Measurements from ENCODE around the gene BNIP3.
"Not testable (repeated sequence)": the region's sequence is repeated elsewhere in the genome, so short reads cannot be mapped to it uniquely, and the experiment has no call there.

The BNIP3 gene

DNA sequence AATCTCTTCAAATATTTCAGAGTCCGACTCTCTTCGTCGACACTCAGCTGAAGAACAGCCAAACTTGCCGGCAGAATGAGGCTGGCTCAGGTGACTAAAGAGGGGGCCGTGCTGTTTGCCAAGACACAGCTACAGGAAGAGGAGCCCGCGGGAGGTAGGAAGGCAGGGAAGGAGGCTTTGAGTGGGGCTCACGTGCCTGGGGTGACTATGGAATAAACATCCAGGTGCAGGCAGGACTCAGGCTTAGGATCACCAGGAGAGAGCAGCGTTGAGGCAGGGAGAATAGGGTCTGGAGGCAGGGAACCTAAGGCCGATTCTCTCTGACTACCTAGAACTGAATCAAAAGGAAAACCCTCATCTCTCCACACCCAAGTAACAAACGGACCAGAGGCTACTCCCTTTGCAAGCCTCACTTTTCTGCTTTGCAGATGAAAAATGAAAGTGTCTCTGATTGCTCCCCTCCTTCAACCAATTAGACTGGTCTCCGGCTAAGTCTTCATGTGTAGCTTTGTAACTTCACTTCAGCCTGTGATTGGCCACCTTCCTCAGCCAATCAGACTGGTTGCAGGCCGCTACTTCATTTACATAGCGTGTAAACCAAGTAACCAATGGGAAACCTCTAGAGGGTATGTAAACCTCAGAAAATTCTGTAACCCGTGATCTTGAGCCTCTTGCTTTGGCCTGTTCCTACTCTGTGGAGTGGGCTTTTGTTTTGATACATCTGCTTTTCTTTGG lies 19.7 kb upstream of the BNIP3 start:
- DNase-seq: peak; percentile 5

DNA sequence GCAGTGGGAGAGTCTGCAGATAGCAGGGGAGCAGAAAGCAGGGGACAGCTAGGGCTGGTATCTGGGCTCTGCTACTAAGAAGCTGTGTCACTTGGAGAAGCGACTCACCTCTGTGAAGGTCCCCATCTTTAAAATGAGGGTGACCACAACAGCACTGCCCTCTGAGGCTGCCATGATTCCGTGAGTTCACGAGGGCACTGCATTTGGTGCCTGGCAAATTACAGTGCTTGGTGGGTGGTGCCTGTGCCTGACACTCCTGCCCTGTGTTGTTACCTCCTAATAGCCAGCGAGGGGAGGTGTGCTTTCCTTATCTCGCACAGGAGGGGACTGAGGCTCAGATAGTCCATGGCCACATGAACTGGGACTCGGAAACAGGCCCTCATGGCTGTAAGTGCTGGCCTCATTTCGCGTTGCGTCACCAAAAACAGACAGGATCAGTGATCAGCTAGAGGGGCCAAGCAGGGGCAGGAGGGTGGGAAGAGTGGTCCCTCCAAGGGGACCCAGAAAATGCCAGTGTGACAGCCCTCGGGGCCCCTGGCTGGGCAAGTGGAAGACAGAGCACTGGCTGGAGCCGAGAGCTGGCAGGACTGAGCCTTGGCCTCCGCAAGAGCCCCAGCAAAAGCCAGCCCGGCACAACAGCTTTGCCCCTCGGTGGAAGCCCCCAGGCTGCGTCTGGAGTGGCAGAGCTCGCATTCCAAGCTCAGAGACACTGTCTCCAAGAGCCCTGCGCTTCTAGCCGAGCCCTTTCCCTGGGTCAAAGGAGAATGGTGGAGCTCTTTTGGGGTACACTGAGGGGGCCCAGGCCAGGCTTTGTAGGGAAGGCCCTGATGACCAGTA lies 17.3 kb upstream of the BNIP3 start:
- no peak for DNase-seq

DNA sequence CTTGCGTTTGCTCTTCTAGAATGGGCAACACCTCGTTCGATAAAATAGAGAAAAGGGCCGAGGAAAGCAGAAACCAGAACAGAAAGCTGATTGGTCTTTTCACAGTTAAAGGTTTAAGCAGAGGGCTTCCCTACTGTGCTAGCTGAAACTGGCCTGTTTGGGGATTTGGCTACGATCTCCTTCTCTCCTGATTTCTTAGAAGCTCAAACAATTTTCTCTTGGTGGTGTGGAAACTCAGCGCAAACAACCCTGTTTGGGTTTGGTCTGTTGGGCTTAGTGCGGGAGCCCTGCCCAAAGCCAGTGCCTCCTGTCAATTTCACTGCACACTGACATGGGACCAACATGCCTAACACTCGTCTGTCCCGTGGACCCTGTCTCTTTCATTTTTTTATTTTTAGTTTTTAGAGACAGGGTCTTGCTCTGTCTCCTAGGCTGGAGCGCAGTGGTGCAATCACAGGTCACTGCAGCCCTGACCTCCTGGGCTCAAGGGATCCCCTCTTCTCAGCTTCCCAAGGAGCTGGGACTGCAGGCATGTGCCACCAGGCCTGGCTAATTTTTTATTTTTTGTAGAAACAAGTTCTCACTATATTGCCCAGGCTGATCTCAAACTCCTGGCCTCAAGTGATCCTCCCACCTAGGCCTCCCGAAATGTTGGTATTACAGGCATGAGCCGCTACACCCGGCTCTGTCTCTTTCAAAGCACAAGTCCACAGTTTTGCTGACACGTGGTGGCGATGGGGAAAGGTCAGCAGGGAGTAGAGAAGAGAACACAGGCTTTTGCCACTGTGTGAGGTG lies 16.5 kb upstream of the BNIP3 start:
- no peak for DNase-seq

DNA sequence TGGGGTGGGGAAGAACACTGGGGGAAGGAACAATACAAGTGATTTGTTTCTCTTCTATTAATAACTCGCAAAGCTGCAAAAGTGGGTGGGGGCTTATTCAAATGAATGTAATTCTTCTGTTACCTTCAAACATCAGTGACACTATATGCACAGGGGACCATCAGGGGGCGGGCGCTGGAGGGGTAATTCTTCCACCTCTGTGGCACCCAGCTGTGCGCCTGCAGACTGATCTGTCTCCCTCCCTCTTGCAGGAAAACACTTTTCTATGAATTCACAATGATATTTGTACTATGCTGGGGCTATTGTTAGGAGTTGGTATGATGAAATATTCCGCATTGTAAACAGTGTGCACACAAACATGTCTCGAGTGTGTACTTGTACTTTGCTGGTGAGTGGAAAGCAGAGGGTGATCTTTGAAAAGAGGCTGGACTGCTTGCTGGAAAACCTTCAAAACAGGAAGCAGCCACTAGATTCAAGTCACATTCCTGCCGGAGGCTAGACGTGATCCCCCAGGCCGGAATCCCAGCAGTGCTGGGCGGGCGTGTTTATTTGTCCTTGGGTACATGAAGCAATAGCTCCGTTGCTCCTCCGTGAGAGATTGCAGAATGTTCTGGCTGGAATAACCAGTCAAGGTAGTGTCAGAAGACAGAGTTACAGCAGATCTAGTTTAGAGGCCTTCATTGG lies 15.8 kb upstream of the BNIP3 start:
- peak; percentile 36 for DNase-seq

DNA sequence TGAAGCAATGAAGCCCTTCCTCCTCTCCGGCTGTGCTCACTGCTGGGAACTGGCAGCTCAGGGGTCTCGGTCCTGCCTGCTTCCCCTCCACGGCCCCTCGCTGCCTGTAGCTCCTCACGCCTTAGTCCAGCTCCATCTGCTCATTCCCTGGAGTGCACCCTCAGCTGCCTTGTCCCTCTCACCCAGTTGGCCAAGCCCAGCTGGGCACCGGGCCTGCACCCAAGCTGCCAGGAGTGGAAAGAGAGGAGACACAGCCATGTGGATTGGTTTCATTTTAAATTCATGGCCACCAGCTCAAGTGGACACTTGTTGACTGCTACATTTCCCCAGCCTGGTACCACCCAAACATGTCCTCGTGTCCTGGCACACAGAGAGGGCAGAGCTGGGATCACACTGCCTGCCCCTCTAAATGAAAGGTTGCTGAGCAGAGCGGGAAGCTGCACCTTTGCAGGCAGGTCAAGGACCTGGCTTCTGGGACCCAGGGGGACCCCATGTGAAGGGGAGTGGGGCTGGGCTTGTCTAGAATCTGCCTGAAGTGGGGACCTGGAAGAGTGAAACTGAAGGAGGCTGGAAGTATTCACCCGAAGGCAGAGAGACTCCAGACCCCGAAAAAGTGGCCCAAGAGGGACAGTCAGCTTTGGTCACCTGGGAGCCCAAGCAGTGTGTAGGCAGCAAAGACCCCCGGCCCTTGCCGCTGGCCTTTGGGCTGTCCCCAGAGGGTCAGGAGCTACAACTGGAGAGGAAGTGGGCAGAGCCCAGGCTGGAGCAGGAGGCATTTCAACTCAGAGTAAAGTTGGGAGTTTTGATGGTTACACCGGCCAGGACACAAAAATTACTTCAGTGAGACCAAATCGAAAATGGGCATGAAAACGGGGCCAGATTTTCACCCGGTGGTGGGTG lies 15.0 kb upstream of the BNIP3 start:
- peak; percentile 67 for DNase-seq

DNA sequence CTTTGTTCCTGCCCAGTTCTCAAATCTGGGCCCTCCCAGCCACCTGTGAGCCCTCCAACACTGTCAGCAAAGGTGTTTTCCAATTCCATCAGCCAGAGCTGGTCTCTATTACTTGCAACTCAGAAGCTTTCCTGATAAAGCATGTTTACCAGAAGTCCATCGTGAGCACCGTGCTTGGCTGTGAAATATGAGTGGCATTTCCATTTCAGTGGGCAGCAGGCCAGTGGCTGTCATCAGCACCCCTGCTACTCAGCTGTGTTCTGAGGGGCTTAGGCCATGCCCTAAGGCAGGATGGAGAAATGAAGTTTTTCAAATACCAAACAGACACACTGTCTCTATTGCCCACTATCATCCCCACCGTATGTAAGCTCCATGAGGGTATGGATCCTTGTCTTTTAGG lies 12.7 kb upstream of the BNIP3 start:
- DNase-seq: no peak

DNA sequence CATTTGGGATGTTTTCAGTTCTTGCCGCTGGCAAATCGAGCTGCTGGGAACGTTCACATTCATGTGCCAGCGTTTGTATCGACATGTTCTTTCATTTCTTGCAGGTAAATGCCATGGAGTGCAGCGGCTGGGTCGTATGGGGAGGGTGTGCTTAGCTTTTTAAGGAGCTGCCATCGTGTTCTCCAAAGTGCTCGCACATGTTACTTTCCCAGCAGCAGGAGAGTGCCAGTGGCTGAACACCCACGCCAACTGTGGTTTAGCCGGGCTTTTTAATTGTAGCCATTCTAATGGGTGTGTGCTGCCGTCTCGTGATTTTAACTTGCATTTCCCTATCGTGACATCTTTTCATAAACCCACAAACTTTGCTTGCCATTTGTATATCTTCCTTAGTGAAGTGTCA lies 11.6 kb upstream of the BNIP3 start:
- no peak for DNase-seq

DNA sequence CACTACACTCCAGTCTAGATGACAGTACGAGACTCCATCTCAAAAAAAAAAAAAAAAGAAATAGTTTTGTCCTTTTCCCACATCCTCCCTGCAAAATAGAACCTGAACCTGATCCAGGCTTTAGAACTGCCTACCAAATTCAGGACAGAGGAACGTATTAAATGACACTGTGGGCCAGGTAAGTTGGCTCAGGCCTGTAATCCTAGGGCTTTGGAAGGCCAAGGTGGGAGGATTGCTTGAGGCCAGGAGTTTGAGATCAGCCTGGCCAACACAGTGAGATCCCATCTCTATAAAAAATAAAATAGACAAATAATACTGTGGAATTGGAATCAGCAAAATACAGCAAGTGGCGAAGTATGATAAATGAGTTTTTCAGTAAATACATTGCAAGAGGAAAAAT lies 10.0 kb upstream of the BNIP3 start:
- no peak for DNase-seq

DNA sequence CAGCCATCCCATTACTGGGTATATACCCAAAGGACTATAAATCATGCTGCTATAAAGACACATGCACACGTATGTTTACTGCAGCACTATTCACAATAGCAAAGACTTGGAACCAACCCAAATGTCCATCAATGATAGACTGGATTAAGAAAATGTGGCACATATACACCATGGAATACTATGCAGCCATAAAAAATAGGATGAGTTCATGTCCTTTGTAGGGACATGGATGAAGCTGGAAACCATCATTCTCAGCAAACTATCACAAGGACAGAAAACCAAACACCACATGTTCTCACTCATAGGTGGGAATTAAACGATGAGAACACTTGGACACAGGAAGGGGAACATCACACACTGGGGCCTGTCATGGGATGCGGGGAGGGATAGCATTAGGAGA lies 6.1 kb upstream of the BNIP3 start:
- DNase-seq: not testable (repeated sequence)

DNA sequence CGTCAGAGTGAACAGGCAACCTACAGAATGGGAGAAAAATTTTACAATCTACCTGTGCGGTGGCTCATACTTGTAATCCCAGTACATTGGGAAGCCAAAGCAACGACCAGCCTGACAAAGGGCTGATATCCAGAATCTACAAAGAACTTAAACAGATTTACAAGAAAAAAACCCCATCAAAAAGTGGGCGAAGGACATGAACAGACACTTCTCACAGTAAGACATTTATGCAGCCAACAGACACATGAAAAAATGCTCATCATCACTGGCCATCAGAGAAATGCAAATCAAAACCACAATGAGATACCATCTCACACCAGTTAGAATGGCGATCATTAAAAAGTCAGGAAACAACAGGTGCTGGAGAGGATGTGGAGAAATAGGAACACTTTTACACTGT lies 5.6 kb upstream of the BNIP3 start:
- DNase-seq: not testable (repeated sequence)

DNA sequence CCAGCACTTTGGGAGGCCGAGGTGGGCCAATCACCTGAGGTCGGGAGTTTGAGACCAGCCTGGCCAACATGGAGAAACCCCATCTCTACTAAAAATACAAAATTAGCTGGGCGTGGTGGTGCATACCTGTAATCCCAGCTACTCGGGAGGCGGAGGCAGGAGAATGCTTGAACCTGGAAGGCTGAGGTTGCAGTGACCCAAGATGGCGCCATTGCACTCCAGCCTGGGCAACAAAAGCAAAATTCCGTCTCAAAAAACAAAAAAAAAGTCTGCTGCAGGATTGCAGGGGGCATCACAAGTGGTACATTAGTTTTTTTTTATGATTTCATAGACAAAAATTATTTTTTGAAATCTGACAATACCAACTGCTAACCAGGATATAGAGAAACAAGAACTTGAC lies 5.1 kb upstream of the BNIP3 start:
- DNase-seq: not testable (repeated sequence)

DNA sequence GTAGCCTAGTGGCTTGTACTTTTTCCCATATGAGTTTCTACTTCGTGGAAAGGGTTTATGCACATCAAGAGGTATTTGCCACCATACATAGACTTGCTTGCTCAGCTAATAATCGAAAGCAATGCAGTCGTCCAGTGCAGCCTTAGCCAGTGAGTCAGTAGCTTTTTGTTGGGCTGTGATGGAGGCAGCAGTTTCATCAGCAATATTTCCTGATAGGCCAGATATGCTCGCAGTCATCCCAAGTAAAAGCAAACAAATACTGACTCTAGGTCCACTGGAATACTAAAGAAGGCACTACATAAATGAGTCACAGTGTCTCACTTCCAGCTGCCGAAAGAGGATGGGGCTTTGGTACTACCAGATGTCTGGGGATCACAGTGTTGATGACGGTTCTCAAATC lies 2.1 kb upstream of the BNIP3 start:
- peak; percentile 15 for DNase-seq

DNA sequence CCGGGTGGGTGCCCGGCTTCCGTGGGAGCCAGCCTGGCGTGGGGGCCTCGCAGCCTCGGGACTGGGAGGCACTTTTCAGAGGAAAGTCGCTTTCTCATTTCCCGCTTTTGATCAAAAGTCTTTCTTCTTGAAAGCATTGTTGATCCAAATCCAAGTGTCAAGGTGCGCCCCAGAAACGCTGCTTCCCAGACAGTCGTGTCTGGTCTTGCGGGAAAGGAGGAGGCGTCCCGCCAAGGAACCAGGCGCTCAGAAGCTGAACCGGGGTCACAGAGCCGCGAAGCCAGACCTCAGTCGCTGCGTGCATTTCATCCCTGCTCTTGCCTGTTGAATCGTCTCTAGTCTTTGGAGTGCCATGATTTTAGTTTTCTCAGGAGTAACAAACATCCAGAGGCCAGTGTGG lies 1.1 kb upstream of the BNIP3 start:
- DNase-seq: no peak

DNA sequence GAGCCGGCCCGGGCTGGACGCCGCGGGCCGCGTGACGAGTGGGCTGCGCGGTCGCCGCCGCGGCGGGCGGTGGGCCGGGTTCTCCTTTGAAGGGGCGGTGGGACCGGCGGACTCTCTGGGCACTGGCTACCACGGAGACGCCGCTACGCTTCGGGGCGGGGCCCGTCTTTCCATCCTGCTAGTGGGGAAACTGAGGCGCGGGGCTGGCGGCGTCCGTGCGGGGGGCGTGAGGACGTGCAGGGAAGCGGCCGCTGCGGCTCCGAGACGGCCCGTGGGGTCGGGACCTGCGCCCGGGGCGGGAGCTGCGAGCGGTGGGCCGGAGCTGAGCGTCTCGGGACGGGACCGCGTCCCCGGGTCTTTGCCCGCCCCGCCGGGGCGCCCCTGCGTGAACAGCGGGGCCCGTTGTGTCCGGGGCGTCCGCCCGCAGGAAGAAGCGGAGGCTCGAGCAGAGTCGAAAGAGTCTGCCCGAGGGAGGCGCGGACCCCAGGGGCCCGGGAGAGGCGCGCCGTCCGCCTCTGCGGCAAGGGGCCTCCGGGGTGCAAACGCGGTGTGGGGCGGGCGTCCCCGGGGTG lies 548 bp upstream of the BNIP3 start:
- DNase-seq: no peak

DNA sequence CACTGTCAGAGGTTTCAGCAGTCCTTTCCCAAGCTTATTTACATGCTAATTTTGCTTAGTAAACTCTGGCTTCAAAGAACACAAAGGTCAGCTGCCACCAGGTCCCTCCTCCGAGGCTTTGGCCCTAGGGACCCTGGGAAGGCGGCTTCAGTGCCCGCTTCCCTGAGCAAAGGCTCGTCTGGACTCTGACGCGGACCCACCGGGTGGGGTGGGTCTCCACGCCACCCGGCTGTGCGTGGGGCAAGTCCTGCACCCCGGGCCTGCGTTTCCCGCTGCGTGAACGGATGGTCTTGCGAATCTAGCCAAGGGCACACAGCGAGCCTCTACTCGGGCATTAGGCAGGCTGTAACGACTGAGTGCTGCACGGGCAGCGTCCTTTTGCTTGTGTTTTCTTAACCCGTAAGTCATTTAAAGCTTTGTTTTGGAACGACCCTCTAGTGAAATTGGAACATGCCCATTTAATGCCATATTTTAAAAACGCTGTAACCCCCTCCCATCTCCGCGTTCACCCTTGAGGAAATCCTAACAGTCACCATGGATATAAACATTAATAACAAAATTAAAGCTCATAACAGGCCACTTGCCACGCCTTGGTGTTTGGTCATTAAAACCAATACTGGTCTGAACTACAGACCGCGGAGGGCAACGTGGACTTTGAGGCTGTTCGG lies 828 bp downstream of the BNIP3 start:
- no peak for DNase-seq

DNA sequence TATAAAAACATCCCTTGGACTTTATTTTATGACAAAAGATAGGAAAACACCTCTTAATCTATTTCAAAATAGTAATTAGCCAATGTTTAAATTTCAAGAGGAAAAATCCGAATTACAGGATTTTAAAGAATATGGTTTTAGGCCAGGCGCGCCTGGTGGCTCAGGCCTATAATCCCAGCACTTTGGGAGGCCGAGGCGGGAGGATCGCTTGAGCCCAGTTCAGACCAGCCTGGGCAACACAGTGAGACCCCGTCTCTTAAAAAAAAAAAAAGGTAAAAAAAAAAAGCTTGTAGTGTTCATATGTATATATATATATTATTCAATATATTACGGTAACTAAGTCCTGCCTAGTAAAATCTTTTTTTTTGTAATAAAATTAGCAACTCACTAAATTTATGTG lies 1.4 kb downstream of the BNIP3 start:
- no peak for DNase-seq

DNA sequence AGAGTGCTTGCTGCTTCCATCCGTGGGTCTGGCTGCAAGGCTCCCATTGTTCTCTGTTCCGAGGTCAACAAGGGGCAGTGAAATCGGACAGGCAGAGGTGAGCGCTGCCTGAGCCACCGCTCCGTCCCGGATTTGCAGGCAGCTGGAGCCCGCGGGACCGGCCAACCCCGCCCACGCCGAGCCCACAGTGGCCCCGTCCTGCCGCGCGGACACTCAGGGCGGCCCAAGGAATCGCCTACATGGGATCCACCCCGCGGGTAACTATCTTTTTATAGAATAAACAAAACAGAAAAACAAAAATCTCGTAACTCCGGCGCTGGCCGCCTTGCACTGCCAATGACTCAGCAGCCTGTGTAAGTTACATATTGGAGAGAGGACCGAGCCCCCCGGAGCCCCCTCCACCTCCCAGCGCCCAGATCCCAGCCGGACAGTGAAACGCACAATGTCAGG lies 1.9 kb downstream of the BNIP3 start:
- no peak for DNase-seq

DNA sequence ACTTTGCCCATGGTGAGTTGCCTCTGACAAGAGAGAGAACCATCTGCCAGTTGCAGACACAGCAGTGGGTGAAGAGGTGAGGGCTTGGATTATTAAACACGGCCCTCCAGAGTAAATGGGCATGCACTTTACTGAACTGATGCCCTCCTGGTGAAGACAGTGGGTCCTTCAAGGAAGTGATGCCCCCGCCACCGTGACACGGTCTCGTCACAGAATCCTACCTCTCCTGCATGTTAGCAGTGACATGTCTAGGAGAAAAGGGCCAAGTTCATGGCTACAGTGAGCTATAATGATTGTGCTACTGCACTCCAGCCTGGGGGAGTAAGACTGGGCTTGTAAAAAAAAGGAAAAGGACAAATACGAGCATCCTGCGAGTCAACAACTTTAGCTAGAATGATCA lies 2.4 kb downstream of the BNIP3 start:
- DNase-seq: no peak

DNA sequence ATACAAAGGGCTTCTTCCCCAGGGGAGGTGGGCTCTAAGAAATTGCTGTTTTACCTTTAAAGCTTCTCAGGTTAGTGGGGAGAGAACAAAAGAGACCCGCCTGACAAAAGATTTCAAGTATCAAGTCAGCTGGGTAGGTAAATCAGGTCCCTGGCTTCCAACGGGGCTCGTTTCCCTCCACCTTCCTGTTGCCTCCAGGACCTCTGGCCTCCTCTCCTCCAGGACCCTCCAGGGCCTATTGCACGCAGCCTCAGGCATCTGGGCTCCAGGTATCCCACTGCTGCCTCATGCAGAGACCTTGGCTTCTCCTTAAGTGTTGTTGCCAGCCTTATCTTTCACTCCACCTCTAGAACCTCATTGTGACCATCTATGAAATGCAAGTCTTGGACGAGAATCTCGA lies 2.9 kb downstream of the BNIP3 start:
- DNase-seq: no peak

DNA sequence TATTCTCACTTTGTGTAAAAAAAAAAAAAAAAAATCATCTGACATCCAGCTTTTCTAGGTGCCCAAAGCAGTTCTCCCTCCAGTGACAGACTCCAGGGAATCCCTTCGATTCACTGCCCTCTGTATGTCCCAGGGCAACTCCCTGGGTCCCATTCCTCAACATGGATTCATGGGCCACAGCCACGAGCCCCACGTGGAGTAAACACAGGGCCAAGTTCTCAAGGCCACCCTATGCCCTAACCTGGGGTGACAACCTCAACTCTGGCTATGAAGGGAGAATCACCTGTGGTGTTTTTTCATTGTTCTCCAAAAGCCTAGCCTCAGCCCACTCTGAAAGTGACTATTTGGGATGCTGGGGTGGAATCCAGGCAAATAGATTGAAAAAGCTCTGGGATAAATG lies 3.4 kb downstream of the BNIP3 start:
- no peak for DNase-seq

Measured in midbrain (tissue), 1 donor.